Measurements from ENCODE around the gene OR13C5. TPM values are rescaled to one million over a fixed set of nuclear protein-coding genes. Genes with fewer than 3 reads are reported as not detected.

Gene OR13C5
- not detected for total RNA-seq

GRCh38 chr9:104599313-104599712 lies at the start of gene OR13C5:
Gene OR13C5, minus strand, starts transcription at chr9:104599413. Its CDS starts 0 bp downstream, at chr9:104599413.

GRCh38 chr9:104618104-104618503 lies 18.9 kb upstream of the OR13C5 start, which contains the start of gene OR13C9:
Gene OR13C9, minus strand, starts transcription at chr9:104618204. Its CDS starts 0 bp downstream, at chr9:104618204.

GRCh38 chr9:104605527-104605926 lies 6.3 kb upstream of the OR13C5 start, which contains the start of gene OR13C2:
Gene OR13C2, minus strand, starts transcription at chr9:104605627. Its CDS starts 0 bp downstream, at chr9:104605627.

GRCh38 chr9:104568868-104569267 lies 30.3 kb downstream of the OR13C5 start, which contains the start of gene OR13C8:
Gene OR13C8, plus strand, starts transcription at chr9:104569168. Its CDS starts 0 bp downstream, at chr9:104569168.

Other genes with a start within 250 kb of the OR13C5 start
- gene OR13F1, start 95.2 kb downstream of the OR13C5 start, total RNA-seq, result not detected
- gene OR13C4, start 72.2 kb downstream of the OR13C5 start, total RNA-seq, result not detected
- 0.46 TPM for gene OR13C3, start 62.6 kb downstream of the OR13C5 start, total RNA-seq
- gene OR13C8, start 30.2 kb downstream of the OR13C5 start, total RNA-seq, result not detected
- gene OR13C2, start 6.2 kb upstream of the OR13C5 start, total RNA-seq, result 0.92 TPM
- gene OR13C9, start 18.8 kb upstream of the OR13C5 start, total RNA-seq, result 0.46 TPM
- gene OR13D1, start 95.1 kb upstream of the OR13C5 start, total RNA-seq, result not detected
- 88.1 TPM for gene NIPSNAP3A, start 148.3 kb upstream of the OR13C5 start, total RNA-seq
- 12.2 TPM for gene NIPSNAP3B, start 164.7 kb upstream of the OR13C5 start, total RNA-seq